T-cell (primary cell): ENCODE measurements around the gene UBR3. TPM values are rescaled to one million over a fixed set of nuclear protein-coding genes. Genes with fewer than 3 reads are reported as not detected.

Source experiments
- ATAC-seq, 4 experiments: fragments of 200-7000 bp in 3 of 4; fragments of 150-1000 bp in 1 of 4; cut with Tn5 transposase; replicated peaks in 1 of 4; 1 replicate in 3 of 4; 2 replicates in 1 of 4; pipeline ENCODE4 v1.10.0; 2021; ENCODE audit warnings: moderate library complexity in 3 of 4, mild to moderate bottlenecking in 2 of 4, moderate number of reproducible peaks in 1 of 4
- CTCF ChIA-PET, 2 donors: fragments of 300-600 bp; sonication (Branson Sonifier 250); formaldehyde crosslinking; loops; one replicate each; lab custom pipeline; 2022; ENCODE audit warnings: antibody characterized with exemption in 2 of 2; lab: Charles Lee
- POLR2A ChIA-PET, 2 donors: fragments of 300-600 bp; sonication (Branson Sonifier 250); formaldehyde crosslinking; loops; one replicate each; lab custom pipeline; 2022; ENCODE audit warnings: antibody characterized with exemption in 2 of 2; lab: Charles Lee
- DNase-seq, 35 experiments: peaks; one replicate each; pipeline versions ENCODE4 v3.0.0 to v3.0.0-alpha.2; 2013 to 2023
- H3K27ac ChIP-seq: one replicate; pipeline ENCODE4 v1.5.1; 2013; ENCODE audit warnings: low read length
- H3K27me3 ChIP-seq, 2 experiments: replicated peaks in 1 of 2; 1 replicate in 1 of 2; 2 replicates in 1 of 2; pipeline versions ENCODE4 v1.6.1 to v1.7.0; 2013; ENCODE audit warnings: low read length in 1 of 2, mixed read lengths in 1 of 2; ENCODE audit not compliant: control insufficient read depth in 2 of 2, insufficient read depth in 2 of 2; ENCODE audit errors: extremely low read depth in 1 of 2
- H3K36me3 ChIP-seq, 2 donors: 1 replicate in 1 of 2; 2 replicates in 1 of 2; pipeline versions ENCODE4 v1.6.1 to v1.7.0; 2013; ENCODE audit warnings: low read length in 1 of 2; ENCODE audit not compliant: control insufficient read depth in 2 of 2, insufficient read depth in 1 of 2; ENCODE audit errors: extremely low read depth in 1 of 2
- H3K4me1 ChIP-seq, 2 experiments: 1 replicate in 1 of 2; 2 replicates in 1 of 2; pipeline versions ENCODE4 v1.6.1 to v1.7.0; 2013; ENCODE audit warnings: low read length in 2 of 2, mixed read lengths in 1 of 2; ENCODE audit not compliant: insufficient read depth in 2 of 2, control insufficient read depth in 1 of 2; ENCODE audit errors: extremely low read depth in 1 of 2
- H3K4me3 ChIP-seq, 2 donors: 1 replicate in 1 of 2; 2 replicates in 1 of 2; pipeline versions ENCODE4 v1.5.1 to v1.7.0; 2013; ENCODE audit warnings: mild to moderate bottlenecking in 2 of 2, low read length in 1 of 2, moderate library complexity in 1 of 2; ENCODE audit not compliant: control insufficient read depth in 1 of 2; ENCODE audit errors: extremely low read depth in 1 of 2
- H3K9me3 ChIP-seq: 2 replicates; pipeline ENCODE4 v1.7.0; 2013
- H3K27ac Mint-ChIP-seq, 2 donors: one replicate each; pipeline ENCODE4 v1.8.0; 2020 to 2021; ENCODE audit warnings: mild to moderate bottlenecking in 2 of 2, mixed read lengths in 2 of 2
- H3K27me3 Mint-ChIP-seq, 2 donors: one replicate each; pipeline ENCODE4 v1.8.0; 2021 to 2022; ENCODE audit warnings: mixed read lengths in 2 of 2
- H3K36me3 Mint-ChIP-seq: one replicate; pipeline ENCODE4 v1.8.0; 2021; ENCODE audit warnings: mixed read lengths
- H3K4me1 Mint-ChIP-seq, 3 donors: one replicate each; pipeline ENCODE4 v1.8.0; 2020 to 2022; ENCODE audit warnings: mixed read lengths in 3 of 3, mild to moderate bottlenecking in 1 of 3
- H3K4me3 Mint-ChIP-seq, 3 donors: one replicate each; pipeline ENCODE4 v1.8.0; 2020 to 2022; ENCODE audit warnings: mild to moderate bottlenecking in 3 of 3, mixed read lengths in 3 of 3, moderate library complexity in 3 of 3
- H3K9me3 Mint-ChIP-seq, 3 donors: one replicate each; pipeline ENCODE4 v1.8.0; 2020 to 2022; ENCODE audit warnings: mixed read lengths in 3 of 3
- WGBS: methylation state at CpG from one replicate; pipeline ENCODE4 v1.1.5; 2013; ENCODE audit warnings: missing lambda C conversion rate; ENCODE audit not compliant: insufficient coverage; 5-methylcytosine and 5-hydroxymethylcytosine counted together
- total RNA-seq, 35 experiments: library from RNA in 6 of 35; stranded (reverse) in 6 of 35; fragments of 120-200 nt in 1 of 35; gene quantifications; one replicate each; pipeline versions ENCODE4 v1.2.1 to v1.2.4 and lab custom pipeline; 2013 to 2026

Gene UBR3
- total RNA-seq, 5 donors from 2014 or later (not counting 1 experiment from before 2014, with no cell fraction given) = 28.6 to 49.9 (median 31.3) TPM

DNA sequence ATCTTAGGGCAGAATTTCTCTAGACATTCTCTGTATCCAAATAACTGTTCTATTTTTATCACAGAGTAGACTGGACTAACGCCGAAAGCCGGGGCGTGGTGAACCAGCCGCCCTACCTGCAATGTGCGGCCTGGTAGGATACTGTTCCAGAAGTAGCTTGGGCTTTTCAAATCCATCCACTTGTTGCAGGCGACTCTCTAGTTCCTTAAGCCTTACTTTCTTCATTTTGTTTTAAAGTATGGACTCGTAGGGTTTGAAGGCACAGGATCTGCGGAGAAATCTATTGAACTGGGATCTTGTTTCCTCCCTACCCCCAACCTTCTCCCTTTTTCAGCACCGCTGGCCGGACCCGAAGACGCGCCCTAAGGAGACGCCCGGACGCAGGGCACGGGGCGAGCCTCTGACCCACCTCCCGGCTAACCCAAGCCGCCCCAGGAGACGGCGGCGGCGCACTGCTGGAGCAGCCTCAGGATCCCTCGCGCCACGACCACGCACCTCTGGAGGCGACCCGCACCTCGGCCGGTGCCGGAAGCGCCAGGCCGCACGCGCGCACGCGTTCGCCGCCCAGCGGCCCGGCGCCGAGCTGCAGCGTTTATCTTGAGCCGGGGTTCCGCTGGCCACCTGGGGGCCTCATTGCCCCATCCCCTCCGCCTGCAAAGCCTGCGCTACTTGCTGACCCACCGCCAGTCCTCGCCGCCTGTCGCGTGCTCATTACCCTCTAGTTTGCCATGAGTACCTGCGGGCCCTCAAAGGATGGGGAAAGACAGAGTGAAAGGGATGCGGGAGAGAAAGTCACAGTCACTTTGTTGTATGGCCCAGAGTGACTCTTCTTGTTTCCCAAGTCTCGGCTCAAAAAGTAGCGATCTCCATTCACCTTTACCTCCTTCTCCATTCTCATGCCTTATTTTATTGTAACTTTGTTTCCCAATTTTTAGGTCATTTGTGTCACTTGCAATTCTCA lies 2.6 kb upstream of the UBR3 start, which contains the start of gene METTL5:
TSS of gene METTL5 (minus strand) at position 533 of the 961 bp plus-strand sequence. CDS start at position 225, 308 bp downstream.
- Mint-ChIP-seq H3K27ac (peak within 1 kb of the TSS; percentile 85 to 89), H3K27me3 (no peaks in the 10 kb centered on the region), H3K36me3 (peaks cover 8% of the 10 kb centered on the region), H3K4me3 (peak within 1 kb of the TSS; percentile 87 to 94 (median 90)), H3K9me3 (no peaks in the 10 kb centered on the region), H3K4me1 (peaks cover 62 to 66% (median 63%) of the 10 kb centered on the region in 3 donors)
- Histone ChIP-seq H3K9me3 (no peaks in the 10 kb centered on the region), H3K36me3 (peaks cover 0 to 4% of the 10 kb centered on the region in 2 donors), H3K4me1 (peaks cover 23 to 39% of the 10 kb centered on the region in 2 experiments), H3K27ac (peak within 1 kb of the TSS; percentile 59), H3K4me3 (peak within 1 kb of the TSS; percentile 84 to 88), H3K27me3 (no peaks in the 10 kb centered on the region)
- WGBS = under 1% methylated on average over 43 of the region's 61 CpGs
- ATAC-seq (peak; percentile 67 to 75 (median 73)), DNase-seq (peak; percentile 23 to 86 (median 59))
- ChIA-PET CTCF (interaction anchor here (0.5 to 1.4 kb wide), 12 partner anchors 9 to 485 kb away, joined by 3 to 7 read pairs (median 3); partner anchors contain the start of genes FASTKD1 (in 1 of the 2) and SSB (in 1 of the 2)), POLR2A (interaction anchor here in 1 of 2 donors (0.5 to 0.6 kb wide), 2 partner anchors 230 to 240 kb away, joined by 3 to 4 read pairs; no protein-coding TSS in a partner anchor)

DNA sequence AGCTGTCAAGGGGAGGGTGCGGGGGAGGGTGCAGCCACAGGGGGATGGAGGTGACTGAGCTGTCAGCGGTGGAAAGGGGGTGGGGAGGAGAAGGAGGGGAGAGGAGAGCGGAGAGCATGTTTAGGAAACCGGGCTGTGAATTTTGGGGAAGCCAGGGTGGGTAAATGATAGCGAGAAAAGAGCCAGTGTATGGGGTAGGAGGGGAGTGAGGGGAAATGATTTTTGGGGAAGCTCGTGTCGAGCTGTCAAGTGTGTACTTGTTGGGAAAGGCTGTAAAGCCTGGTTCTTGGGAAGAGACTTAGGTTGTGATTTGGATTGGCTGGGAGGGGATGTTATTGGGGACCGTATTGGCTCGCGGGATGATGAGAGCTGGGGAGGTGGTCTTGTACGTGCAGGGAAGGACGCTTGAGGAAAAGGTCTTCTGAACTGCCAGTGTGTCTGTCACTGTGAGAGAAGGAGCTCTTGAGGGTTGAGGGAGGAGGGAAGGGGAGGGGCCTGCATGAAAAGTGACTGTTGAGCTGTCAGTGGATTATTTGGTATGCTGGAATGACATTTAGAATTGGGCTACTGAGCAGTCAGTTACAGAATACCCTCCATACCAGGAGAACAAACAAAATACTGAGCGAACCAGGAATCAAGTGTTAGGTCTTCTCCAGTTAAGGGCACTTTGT lies 1.0 kb downstream of the UBR3 start:
- H3K27ac Mint-ChIP-seq = peak overlapping the region; percentile 86 to 90
- H3K4me3 Mint-ChIP-seq = peak overlapping the region; percentile 94 to 98 (median 95)
- H3K4me3 ChIP-seq = peak overlapping the region; percentile 52 to 83
- no peaks in the 10 kb centered on the region for H3K27me3 Mint-ChIP-seq
- 0% methylated on average over 12 of the region's 13 CpGs for WGBS
- H3K27ac ChIP-seq = no peak overlapping the region
- H3K36me3 ChIP-seq = peaks cover 0 to 5% of the 10 kb centered on the region in 2 donors
- ATAC-seq (peak; percentile 24 to 53 (median 44)), DNase-seq (peak in 30 of 35 experiments; percentile 5 to 56 (median 29))
- peaks cover 19 to 31% of the 10 kb centered on the region in 2 experiments for H3K4me1 ChIP-seq
- H3K9me3 Mint-ChIP-seq = no peaks in the 10 kb centered on the region
- peaks cover 59 to 68% (median 66%) of the 10 kb centered on the region in 3 donors for H3K4me1 Mint-ChIP-seq
- ChIA-PET POLR2A (interaction anchor here (0.5 to 1.0 kb wide), 6 partner anchors 27 to 294 kb away, joined by 3 to 7 read pairs (median 4); no protein-coding TSS in a partner anchor), CTCF (interaction anchor here (0.5 to 1.5 kb wide), 12 partner anchors 10 to 1909 kb away, joined by 3 to 6 read pairs (median 4); partner anchors contain the start of gene SSB (in 1 of the 2))
- no peaks in the 10 kb centered on the region for H3K27me3 ChIP-seq
- H3K36me3 Mint-ChIP-seq = peaks cover 14% of the 10 kb centered on the region
- H3K9me3 ChIP-seq = no peaks in the 10 kb centered on the region

DNA sequence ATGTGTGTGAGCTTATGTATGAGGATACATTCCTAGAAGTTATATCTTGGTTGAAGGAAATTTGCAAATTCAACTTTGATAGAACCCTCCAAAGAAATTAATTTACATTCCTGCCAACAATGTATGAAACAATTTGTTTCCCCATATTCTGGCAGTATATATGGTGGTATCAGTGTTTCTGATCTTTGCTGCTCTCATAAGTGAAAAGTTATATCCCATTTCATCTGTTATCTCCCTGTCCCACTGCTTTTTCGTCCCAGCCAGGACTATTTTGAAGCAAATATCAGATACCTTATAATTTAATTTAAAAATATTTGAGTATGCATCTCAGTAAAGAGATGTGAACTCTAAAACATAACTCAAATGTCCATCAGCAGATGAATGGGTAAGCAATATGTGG lies 7.1 kb downstream of the UBR3 start:
- CTCF ChIA-PET = no interaction called here
- Histone ChIP-seq H3K9me3 (no peaks in the 10 kb centered on the region), H3K4me1 (no peaks in the 10 kb centered on the region), H3K27ac (no peak overlapping the region), H3K4me3 (no peak overlapping the region), H3K36me3 (peaks cover 0 to 5% of the 10 kb centered on the region in 2 donors), H3K27me3 (no peaks in the 10 kb centered on the region)
- Mint-ChIP-seq H3K4me3 (no peak overlapping the region), H3K4me1 (peaks cover 60 to 71% (median 66%) of the 10 kb centered on the region in 3 donors), H3K9me3 (no peaks in the 10 kb centered on the region), H3K36me3 (peaks cover 17% of the 10 kb centered on the region), H3K27me3 (no peaks in the 10 kb centered on the region), H3K27ac (no peak overlapping the region)
- WGBS = no CpG with 5 or more reads among the region's 1 CpG
- DNase-seq (no peak), ATAC-seq (no peak)
- POLR2A ChIA-PET = interaction anchor here in 1 of 2 donors (0.5 kb wide), 1 partner anchor 30 kb away, joined by 3 read pairs; no protein-coding TSS in a partner anchor

DNA sequence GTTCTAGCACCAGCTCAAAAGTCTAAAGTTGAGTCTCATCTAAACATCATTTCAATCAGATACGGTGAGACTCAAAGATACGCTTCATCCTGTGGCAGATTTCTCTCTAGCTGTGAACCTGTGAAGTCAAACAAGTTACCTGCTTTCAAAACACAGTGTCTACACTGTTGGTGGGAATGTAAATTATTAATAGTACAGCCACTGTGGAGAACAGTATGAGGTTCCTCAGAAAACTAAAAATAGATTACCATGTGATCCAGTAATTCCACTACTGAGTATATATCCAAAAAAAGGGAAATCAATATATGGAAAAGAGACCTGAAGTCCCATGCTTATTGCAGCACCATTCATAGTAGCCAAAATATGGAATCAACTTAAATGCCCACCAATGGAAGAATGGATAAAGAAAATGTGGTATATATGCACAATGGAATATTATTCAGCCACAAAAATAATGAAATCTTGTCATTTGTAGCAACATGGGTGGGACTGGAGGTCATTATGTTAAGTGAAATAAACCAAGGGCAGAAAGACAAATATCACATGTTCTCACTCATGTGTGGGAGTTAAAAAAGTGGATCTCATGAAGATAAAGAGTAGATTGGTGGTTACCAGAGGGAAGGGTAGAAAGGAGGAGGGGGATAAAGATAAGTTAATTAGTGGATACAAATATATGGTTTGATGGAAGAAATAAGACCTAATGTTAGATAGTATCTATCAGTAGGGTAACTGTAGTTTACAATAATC lies 11.7 kb downstream of the UBR3 start:
- no peaks in the 10 kb centered on the region for H3K27me3 ChIP-seq
- no peak for DNase-seq
- no peak for ATAC-seq
- Mint-ChIP-seq H3K4me1 (peaks cover 53 to 67% (median 62%) of the 10 kb centered on the region in 3 donors), H3K9me3 (no peaks in the 10 kb centered on the region), H3K36me3 (peaks cover 18% of the 10 kb centered on the region), H3K27ac (no peak overlapping the region), H3K27me3 (no peaks in the 10 kb centered on the region), H3K4me3 (no peak overlapping the region)
- H3K4me3 ChIP-seq = no peak overlapping the region
- no peaks in the 10 kb centered on the region for H3K9me3 ChIP-seq
- no peaks in the 10 kb centered on the region for H3K36me3 ChIP-seq
- H3K4me1 ChIP-seq = peaks cover 0 to 4% of the 10 kb centered on the region in 2 experiments
- WGBS = no CpG with 5 or more reads among the region's 2 CpGs
- no peak overlapping the region for H3K27ac ChIP-seq
- CTCF ChIA-PET = no interaction called here
- POLR2A ChIA-PET = no interaction called here

DNA sequence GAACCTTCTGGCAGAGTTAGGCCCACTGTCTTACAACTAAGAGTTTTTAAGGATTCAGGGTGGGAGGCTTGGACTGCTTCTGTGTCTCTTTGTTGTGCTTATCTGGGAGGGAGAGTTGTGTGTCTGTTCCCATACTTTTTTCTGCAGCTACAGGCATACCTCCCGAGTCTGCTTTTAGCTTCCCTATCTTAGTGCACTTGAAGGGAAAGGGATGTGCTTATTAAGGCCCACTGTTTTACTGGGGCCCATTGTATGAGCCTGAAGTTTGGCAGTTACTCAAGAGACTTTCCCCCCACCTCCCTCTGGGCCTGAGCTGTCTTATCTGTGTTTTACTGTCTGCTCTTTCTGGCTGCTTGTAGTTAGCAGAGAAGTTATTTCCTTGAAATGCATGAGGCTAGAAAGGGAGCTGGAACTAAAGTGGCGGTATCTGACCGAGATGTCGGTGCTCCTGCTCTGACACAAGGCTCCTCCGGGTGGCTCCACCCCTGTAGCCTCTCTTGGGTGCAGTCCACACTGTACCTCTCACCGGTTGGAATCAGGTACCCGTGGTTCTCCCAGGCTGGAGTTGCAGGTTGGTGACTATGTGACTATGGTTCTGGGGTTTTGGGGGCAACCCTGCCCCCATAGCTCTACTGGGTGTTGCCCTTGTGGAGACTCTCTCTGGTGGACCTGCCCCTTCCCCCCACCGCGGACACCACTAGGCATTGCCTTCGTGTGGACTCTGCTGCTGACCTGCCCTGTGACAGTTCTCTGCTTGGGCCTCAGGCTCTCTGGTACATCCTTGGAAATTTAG lies 12.9 kb downstream of the UBR3 start:
- peaks cover 0 to 4% of the 10 kb centered on the region in 2 experiments for H3K4me1 ChIP-seq
- ChIA-PET CTCF (no interaction called here), POLR2A (no interaction called here)
- H3K9me3 ChIP-seq = no peaks in the 10 kb centered on the region
- peaks cover 58 to 70% (median 61%) of the 10 kb centered on the region in 3 donors for H3K4me1 Mint-ChIP-seq
- no peak for DNase-seq
- 93% methylated on average over 4 of the region's 10 CpGs for WGBS
- H3K9me3 Mint-ChIP-seq = no peaks in the 10 kb centered on the region
- ATAC-seq = no peak
- peaks cover 20% of the 10 kb centered on the region for H3K36me3 Mint-ChIP-seq
- no peak overlapping the region for H3K4me3 ChIP-seq
- H3K4me3 Mint-ChIP-seq = no peak overlapping the region
- no peaks in the 10 kb centered on the region for H3K36me3 ChIP-seq
- H3K27ac ChIP-seq = no peak overlapping the region
- peak overlapping the region in 1 of 2 donors; percentile 22 for H3K27ac Mint-ChIP-seq
- H3K27me3 ChIP-seq = no peaks in the 10 kb centered on the region
- no peaks in the 10 kb centered on the region for H3K27me3 Mint-ChIP-seq
